Smooth muscle cell (in vitro differentiated cells): ENCODE data around the gene SARS2. TPM values are rescaled to one million over a fixed set of nuclear protein-coding genes. Genes with fewer than 3 reads are reported as not detected.

Experiments used
- DNase-seq: peaks from one replicate; lab custom pipeline; 2025; ENCODE audit not compliant: unreplicated experiment; lab: John Stamatoyannopoulos, UW
- H2AFZ ChIP-seq: fragments of 200-600 bp; sonication (generic); 2 replicates; pipeline ENCODE4 v1.6.0; 2016; ENCODE audit warnings: antibody characterized with exemption, low read depth, mild to moderate bottlenecking
- H3F3A ChIP-seq: fragments of 200-600 bp; sonication (generic); 2 replicates; pipeline ENCODE4 v1.6.0; 2017; ENCODE audit warnings: antibody characterized with exemption, low read depth
- H3K27ac ChIP-seq: fragments of 200-600 bp; sonication (generic); 2 replicates; pipeline ENCODE4 v1.5.1; 2016; ENCODE audit warnings: low read depth, mild to moderate bottlenecking
- H3K27me3 ChIP-seq: fragments of 200-600 bp; sonication (generic); 2 replicates; pipeline ENCODE4 v1.6.1; 2016; ENCODE audit warnings: low read depth, mild to moderate bottlenecking
- H3K36me3 ChIP-seq: fragments of 200-600 bp; sonication (generic); 2 replicates; pipeline ENCODE4 v1.5.1; 2016; ENCODE audit warnings: low read depth
- H3K4me1 ChIP-seq: fragments of 200-600 bp; sonication (generic); 2 replicates; pipeline ENCODE4 v1.5.1; 2016; ENCODE audit warnings: low read depth
- H3K4me2 ChIP-seq: fragments of 200-600 bp; sonication (generic); 2 replicates; pipeline ENCODE4 v1.6.0; 2016; ENCODE audit warnings: mild to moderate bottlenecking
- H3K4me3 ChIP-seq: fragments of 200-600 bp; sonication (generic); 2 replicates; pipeline ENCODE4 v1.5.1; 2016; ENCODE audit warnings: mild to moderate bottlenecking
- H3K79me2 ChIP-seq: fragments of 200-600 bp; sonication (generic); 2 replicates; pipeline ENCODE4 v1.6.0; 2016; ENCODE audit warnings: low read depth, mild to moderate bottlenecking
- H3K9ac ChIP-seq: fragments of 200-600 bp; sonication (generic); 2 replicates; pipeline ENCODE4 v1.6.0; 2016; ENCODE audit warnings: low read depth
- H3K9me3 ChIP-seq: fragments of 200-600 bp; sonication (generic); replicated peaks from 2 replicates; pipeline ENCODE4 v1.5.1; 2016; ENCODE audit warnings: low read depth
- H4K20me1 ChIP-seq: fragments of 200-600 bp; sonication (generic); 2 replicates; pipeline ENCODE4 v1.6.0; 2016; ENCODE audit warnings: low read depth
- WGBS: methylation state at CpG from one replicate; pipeline ENCODE4 v1.1.7; 2016; ENCODE audit warnings: low lambda C conversion rate; 5-methylcytosine and 5-hydroxymethylcytosine counted together
- polyA plus RNA-seq: library from polyadenylated mRNA; unstranded; fragments of >200 nt; fragmentation: Nextera tagmentation; extraction: Ambion mirVana; gene quantifications from 2 replicates; pipeline ENCODE4 v1.2.1, GENCODE V29; 2016
- total RNA-seq: library from RNA; depleted of rRNA; stranded (reverse); fragments of >200 nt; gene quantifications from 2 replicates; pipeline ENCODE4 v1.2.3, GENCODE V29; 2014
- TF ChIP-seq, protein P1 (sequence below): fragments of 200-600 bp; sonication (generic); IDR thresholded peaks from 2 replicates; pipeline ENCODE4 v1.5.1; 2017; ENCODE audit warnings: borderline replicate concordance, mild to moderate bottlenecking, antibody characterized with exemption; ENCODE audit not compliant: insufficient read depth, poor library complexity, severe bottlenecking

SARS2 gene
- total and polyA plus RNA-seq, 2 experiments from 2014 or later: 12.3 to 33.1 TPM

DNA sequence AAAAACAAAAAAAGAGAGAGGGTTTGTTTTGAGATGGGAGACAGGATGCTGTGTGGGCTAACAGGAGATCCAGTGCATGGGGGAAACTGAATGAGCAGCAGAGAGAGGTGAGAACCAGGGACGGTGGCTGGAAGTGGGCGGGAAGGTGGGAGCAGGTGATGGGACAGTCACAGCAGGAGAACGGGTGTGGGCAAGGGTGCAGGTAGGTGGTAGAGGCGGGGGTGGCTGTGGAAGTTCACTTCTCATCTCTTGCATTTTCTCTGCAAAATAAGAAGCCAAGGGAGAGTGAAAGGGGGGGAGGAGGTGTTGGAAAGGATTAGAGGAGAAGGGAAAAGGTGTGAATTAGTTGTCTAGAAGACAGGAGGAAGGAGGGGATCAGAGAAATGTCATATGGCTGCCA, 23.1 kb upstream of the SARS2 start:
- H3F3A ChIP-seq: no peaks in the 10 kb centered on the region
- H3K4me2 ChIP-seq: no peak overlapping the region
- H3K79me2 ChIP-seq: no peaks in the 10 kb centered on the region
- no peak for DNase-seq
- TF ChIP-seq, protein P1, sequence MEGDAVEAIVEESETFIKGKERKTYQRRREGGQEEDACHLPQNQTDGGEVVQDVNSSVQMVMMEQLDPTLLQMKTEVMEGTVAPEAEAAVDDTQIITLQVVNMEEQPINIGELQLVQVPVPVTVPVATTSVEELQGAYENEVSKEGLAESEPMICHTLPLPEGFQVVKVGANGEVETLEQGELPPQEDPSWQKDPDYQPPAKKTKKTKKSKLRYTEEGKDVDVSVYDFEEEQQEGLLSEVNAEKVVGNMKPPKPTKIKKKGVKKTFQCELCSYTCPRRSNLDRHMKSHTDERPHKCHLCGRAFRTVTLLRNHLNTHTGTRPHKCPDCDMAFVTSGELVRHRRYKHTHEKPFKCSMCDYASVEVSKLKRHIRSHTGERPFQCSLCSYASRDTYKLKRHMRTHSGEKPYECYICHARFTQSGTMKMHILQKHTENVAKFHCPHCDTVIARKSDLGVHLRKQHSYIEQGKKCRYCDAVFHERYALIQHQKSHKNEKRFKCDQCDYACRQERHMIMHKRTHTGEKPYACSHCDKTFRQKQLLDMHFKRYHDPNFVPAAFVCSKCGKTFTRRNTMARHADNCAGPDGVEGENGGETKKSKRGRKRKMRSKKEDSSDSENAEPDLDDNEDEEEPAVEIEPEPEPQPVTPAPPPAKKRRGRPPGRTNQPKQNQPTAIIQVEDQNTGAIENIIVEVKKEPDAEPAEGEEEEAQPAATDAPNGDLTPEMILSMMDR: no peak
- H3K4me1 ChIP-seq: no peaks in the 10 kb centered on the region
- no peaks in the 10 kb centered on the region for H3K9me3 ChIP-seq
- H3K27ac ChIP-seq: no peak overlapping the region
- no peaks in the 10 kb centered on the region for H3K36me3 ChIP-seq
- H3K27me3 ChIP-seq: no peaks in the 10 kb centered on the region
- no peak overlapping the region for H3K4me3 ChIP-seq
- 95% methylated on average over 4 of the region's 4 CpGs for WGBS
- H4K20me1 ChIP-seq: no peaks in the 10 kb centered on the region
- H2AFZ ChIP-seq: no peak overlapping the region
- no peak overlapping the region for H3K9ac ChIP-seq

DNA sequence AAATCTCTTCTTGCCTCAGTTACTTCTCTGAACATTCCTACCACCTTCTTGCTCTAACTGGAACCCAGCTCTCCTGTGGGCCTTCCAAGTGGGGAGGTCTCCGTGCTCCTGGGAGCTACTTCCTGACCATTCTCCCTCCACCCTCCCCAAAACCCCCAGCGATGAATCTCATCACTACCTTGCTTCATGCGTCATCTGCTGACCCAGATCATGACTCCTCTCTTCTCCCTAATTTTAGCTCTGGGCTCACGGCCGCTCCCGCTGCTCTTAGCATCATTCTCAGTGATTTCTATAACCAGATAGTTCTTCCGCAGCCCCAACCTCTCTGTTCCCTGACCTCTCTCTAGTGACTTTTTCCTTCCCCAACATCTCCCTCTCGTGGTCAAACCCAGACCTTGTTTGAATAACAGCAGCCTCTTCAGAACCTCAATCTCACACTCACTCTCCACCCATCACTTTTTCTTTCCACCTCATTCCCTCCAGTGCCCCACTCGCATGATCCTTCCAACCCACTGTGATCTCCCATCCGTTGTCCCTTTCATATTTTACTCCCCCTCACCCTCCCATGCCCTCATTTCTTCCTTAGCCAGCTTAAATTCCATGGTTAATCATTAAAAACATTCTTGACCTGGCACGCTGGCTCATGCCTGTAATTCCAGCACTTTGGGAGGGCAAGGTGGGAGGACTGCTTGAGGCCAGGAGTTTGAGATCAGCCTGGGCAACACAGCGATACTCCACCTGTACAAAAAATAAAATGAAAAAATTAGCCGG, 22.0 kb upstream of the SARS2 start:
- no peak overlapping the region for H2AFZ ChIP-seq
- H3K4me2 ChIP-seq: no peak overlapping the region
- TF ChIP-seq, protein P1: peak; percentile 31
- no peak for DNase-seq
- H4K20me1 ChIP-seq: no peaks in the 10 kb centered on the region
- H3K36me3 ChIP-seq: no peaks in the 10 kb centered on the region
- no peak overlapping the region for H3K4me3 ChIP-seq
- H3K9ac ChIP-seq: no peak overlapping the region
- no peaks in the 10 kb centered on the region for H3K4me1 ChIP-seq
- no peaks in the 10 kb centered on the region for H3K27me3 ChIP-seq
- no peaks in the 10 kb centered on the region for H3F3A ChIP-seq
- H3K27ac ChIP-seq: no peak overlapping the region
- no peaks in the 10 kb centered on the region for H3K9me3 ChIP-seq
- WGBS: 82% methylated on average over 13 of the region's 13 CpGs
- no peaks in the 10 kb centered on the region for H3K79me2 ChIP-seq

DNA sequence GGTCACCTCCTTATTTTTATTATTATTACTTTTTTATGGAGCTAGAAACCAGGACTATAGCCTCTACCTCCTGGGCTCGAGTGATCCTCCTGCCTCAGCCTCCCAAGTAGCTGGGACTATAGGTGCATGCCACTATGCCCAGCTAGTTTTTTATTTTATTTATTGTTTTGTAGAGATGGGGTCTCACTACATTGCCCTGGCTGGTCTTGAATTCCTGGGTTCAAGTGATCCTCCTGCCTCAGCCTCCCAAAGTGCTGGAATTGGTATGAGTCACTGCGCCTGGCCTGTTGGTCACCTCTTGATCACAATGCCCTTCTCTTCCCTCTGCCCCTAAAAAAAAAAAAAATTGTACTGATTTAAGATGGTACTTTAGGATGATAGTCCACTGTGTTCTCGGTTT, 20.6 kb upstream of the SARS2 start:
- WGBS: 67% methylated on average over 3 of the region's 3 CpGs

More for the DNA sequence above, 20.6 kb upstream of the SARS2 start:
- H3F3A ChIP-seq: no peaks in the 10 kb centered on the region
- TF ChIP-seq, protein P1: no peak
- no peak overlapping the region for H2AFZ ChIP-seq
- H3K27ac ChIP-seq: no peak overlapping the region
- no peak overlapping the region for H3K4me3 ChIP-seq
- H3K9ac ChIP-seq: no peak overlapping the region
- no peaks in the 10 kb centered on the region for H3K9me3 ChIP-seq
- H3K79me2 ChIP-seq: no peaks in the 10 kb centered on the region
- no peak for DNase-seq
- no peaks in the 10 kb centered on the region for H3K4me1 ChIP-seq
- no peaks in the 10 kb centered on the region for H3K36me3 ChIP-seq
- no peaks in the 10 kb centered on the region for H4K20me1 ChIP-seq
- H3K27me3 ChIP-seq: no peaks in the 10 kb centered on the region
- H3K4me2 ChIP-seq: no peak overlapping the region
